ENCODE measurements around the gene EEF1E1.

DNA sequence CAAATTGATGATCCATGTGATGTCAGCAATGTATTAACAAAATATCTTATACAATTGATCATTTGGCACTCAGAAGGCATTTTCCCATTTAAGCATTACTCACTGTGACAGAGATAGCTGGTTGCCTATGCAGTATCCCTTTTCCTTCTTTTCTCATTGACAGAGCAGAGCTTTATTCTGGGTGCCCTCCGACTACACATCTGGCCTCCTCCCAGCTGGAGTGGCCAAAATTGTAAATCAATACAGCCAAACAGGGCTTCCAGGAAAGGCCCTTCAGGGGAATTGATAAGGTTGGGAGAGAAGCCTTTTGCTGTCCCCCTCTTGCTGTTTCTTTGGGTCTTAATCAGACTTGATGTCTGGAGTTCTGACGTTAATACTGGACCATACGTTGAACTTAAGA is 28.6 kb downstream of the EEF1E1 start:
- TF ChIP-seq, protein P1, sequence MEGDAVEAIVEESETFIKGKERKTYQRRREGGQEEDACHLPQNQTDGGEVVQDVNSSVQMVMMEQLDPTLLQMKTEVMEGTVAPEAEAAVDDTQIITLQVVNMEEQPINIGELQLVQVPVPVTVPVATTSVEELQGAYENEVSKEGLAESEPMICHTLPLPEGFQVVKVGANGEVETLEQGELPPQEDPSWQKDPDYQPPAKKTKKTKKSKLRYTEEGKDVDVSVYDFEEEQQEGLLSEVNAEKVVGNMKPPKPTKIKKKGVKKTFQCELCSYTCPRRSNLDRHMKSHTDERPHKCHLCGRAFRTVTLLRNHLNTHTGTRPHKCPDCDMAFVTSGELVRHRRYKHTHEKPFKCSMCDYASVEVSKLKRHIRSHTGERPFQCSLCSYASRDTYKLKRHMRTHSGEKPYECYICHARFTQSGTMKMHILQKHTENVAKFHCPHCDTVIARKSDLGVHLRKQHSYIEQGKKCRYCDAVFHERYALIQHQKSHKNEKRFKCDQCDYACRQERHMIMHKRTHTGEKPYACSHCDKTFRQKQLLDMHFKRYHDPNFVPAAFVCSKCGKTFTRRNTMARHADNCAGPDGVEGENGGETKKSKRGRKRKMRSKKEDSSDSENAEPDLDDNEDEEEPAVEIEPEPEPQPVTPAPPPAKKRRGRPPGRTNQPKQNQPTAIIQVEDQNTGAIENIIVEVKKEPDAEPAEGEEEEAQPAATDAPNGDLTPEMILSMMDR (IDR thresholded peaks at IDR 0.05; ENCODE audit: insufficient read depth, low read length), result no peak
- TF ChIP-seq, protein P2, sequence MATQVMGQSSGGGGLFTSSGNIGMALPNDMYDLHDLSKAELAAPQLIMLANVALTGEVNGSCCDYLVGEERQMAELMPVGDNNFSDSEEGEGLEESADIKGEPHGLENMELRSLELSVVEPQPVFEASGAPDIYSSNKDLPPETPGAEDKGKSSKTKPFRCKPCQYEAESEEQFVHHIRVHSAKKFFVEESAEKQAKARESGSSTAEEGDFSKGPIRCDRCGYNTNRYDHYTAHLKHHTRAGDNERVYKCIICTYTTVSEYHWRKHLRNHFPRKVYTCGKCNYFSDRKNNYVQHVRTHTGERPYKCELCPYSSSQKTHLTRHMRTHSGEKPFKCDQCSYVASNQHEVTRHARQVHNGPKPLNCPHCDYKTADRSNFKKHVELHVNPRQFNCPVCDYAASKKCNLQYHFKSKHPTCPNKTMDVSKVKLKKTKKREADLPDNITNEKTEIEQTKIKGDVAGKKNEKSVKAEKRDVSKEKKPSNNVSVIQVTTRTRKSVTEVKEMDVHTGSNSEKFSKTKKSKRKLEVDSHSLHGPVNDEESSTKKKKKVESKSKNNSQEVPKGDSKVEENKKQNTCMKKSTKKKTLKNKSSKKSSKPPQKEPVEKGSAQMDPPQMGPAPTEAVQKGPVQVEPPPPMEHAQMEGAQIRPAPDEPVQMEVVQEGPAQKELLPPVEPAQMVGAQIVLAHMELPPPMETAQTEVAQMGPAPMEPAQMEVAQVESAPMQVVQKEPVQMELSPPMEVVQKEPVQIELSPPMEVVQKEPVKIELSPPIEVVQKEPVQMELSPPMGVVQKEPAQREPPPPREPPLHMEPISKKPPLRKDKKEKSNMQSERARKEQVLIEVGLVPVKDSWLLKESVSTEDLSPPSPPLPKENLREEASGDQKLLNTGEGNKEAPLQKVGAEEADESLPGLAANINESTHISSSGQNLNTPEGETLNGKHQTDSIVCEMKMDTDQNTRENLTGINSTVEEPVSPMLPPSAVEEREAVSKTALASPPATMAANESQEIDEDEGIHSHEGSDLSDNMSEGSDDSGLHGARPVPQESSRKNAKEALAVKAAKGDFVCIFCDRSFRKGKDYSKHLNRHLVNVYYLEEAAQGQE (IDR thresholded peaks at IDR 0.05; ENCODE audit: insufficient replicate concordance, low read depth), result no peak
